Epithelial cell of prostate (primary cell): Measurements from ENCODE around the gene NTF3.

Source experiments
- DNase-seq: peaks from one replicate; pipeline ENCODE4 v3.0.0-alpha.2; 2011; ENCODE audit warnings: low read depth, low spot score
- H3K27ac ChIP-seq: fragments of 450-650 bp; 2 replicates; pipeline ENCODE4 v1.5.1; 2017; ENCODE audit warnings: mild to moderate bottlenecking

NTF3 gene

GRCh38 chr12:5507944-5508343 is 76.0 kb downstream of the NTF3 start:
- no peak for DNase-seq
- H3K27ac ChIP-seq: no peak overlapping the region

GRCh38 chr12:5509102-5509501 is 77.2 kb downstream of the NTF3 start:
- H3K27ac ChIP-seq: no peak overlapping the region
- DNase-seq: no peak

- H3K27ac ChIP-seq: no peak overlapping the region
- no peak for DNase-seq
Measured at GRCh38 chr12:5509557-5509956, 77.6 kb downstream of the NTF3 start.

- no peak for DNase-seq
- H3K27ac ChIP-seq: no peak overlapping the region
Measured at GRCh38 chr12:5510251-5510805, 78.4 kb downstream of the NTF3 start.

GRCh38 chr12:5511256-5511643 is 79.3 kb downstream of the NTF3 start:
- H3K27ac ChIP-seq: no peak overlapping the region
- no peak for DNase-seq

GRCh38 chr12:5511644-5512600 is 80.0 kb downstream of the NTF3 start:
- H3K27ac ChIP-seq: no peak overlapping the region
- DNase-seq: no peak

GRCh38 chr12:5512601-5512970 is 80.7 kb downstream of the NTF3 start:
- no peak overlapping the region for H3K27ac ChIP-seq
- DNase-seq: no peak

- DNase-seq: no peak
Measured at GRCh38 chr12:5513406-5513805, 81.5 kb downstream of the NTF3 start.

GRCh38 chr12:5514016-5514415 is 82.1 kb downstream of the NTF3 start:
- H3K27ac ChIP-seq: no peak overlapping the region
- no peak for DNase-seq

More at GRCh38 chr12:5513406-5513805, 81.5 kb downstream of the NTF3 start:
- no peak overlapping the region for H3K27ac ChIP-seq

- no peak for DNase-seq
Measured at GRCh38 chr12:5514545-5514944, 82.6 kb downstream of the NTF3 start.

GRCh38 chr12:5515458-5515857 is 83.5 kb downstream of the NTF3 start:
- DNase-seq: no peak
- H3K27ac ChIP-seq: no peak overlapping the region

More at GRCh38 chr12:5514545-5514944, 82.6 kb downstream of the NTF3 start:
- H3K27ac ChIP-seq: no peak overlapping the region

GRCh38 chr12:5516371-5517241 is 84.7 kb downstream of the NTF3 start:
- H3K27ac ChIP-seq: no peak overlapping the region
- no peak for DNase-seq

- no peak overlapping the region for H3K27ac ChIP-seq
- DNase-seq: no peak
Measured at GRCh38 chr12:5518584-5519365, 86.9 kb downstream of the NTF3 start.

GRCh38 chr12:5520037-5520436 is 88.1 kb downstream of the NTF3 start:
- DNase-seq: no peak
- H3K27ac ChIP-seq: no peak overlapping the region

- no peak overlapping the region for H3K27ac ChIP-seq
- no peak for DNase-seq
Measured at GRCh38 chr12:5520831-5521230, 88.9 kb downstream of the NTF3 start.

GRCh38 chr12:5521456-5522325 is 89.8 kb downstream of the NTF3 start:
- H3K27ac ChIP-seq: no peak overlapping the region
- DNase-seq: no peak

- H3K27ac ChIP-seq: no peak overlapping the region
- no peak for DNase-seq
Measured at GRCh38 chr12:5522432-5523335, 90.8 kb downstream of the NTF3 start.
